CD4-positive, alpha-beta T cell (primary cell): ENCODE results near the gene CMSS1. TPM values are rescaled to one million over a fixed set of nuclear protein-coding genes. Genes with fewer than 3 reads are reported as not detected.

ENCODE experiments used
- ATAC-seq: fragments of 200-7000 bp; cut with Tn5 transposase; one replicate; pipeline ENCODE4 v1.10.0; 2022; ENCODE audit warnings: mild to moderate bottlenecking; ENCODE audit not compliant: poor library complexity
- CTCF ChIA-PET: fragments of 350-600 bp; sonication (Branson Sonifier 250); formaldehyde crosslinking; loops from one replicate; lab custom pipeline; 2021; ENCODE audit warnings: antibody characterized with exemption, inconsistent platforms; lab: Charles Lee
- POLR2A ChIA-PET: fragments of 350-600 bp; sonication (Branson Sonifier 250); formaldehyde crosslinking; loops from one replicate; lab custom pipeline; 2021; ENCODE audit warnings: antibody characterized with exemption, inconsistent platforms; lab: Charles Lee
- DNase-seq, 14 experiments: peaks; one replicate each; pipeline ENCODE4 v3.0.0-alpha.2; 2013 to 2020; ENCODE audit warnings: mixed read lengths in 2 of 14
- H3K27ac ChIP-seq, 2 donors: one replicate each; pipeline versions ENCODE4 v1.5.1 to v1.7.0; 2013; ENCODE audit warnings: low read length in 2 of 2, low read depth in 1 of 2, mild to moderate bottlenecking in 1 of 2
- H3K27me3 ChIP-seq, 2 experiments: 1 replicate in 1 of 2; 2 replicates in 1 of 2; pipeline versions ENCODE4 v1.6.1 to v1.7.0; 2013; ENCODE audit warnings: low read length in 2 of 2, control low read depth in 1 of 2, mild to moderate bottlenecking in 1 of 2, moderate library complexity in 1 of 2; ENCODE audit not compliant: insufficient read depth in 2 of 2, control insufficient read depth in 1 of 2
- H3K36me3 ChIP-seq: one replicate; pipeline ENCODE4 v1.6.1; 2013; ENCODE audit warnings: low read length, control low read depth; ENCODE audit not compliant: insufficient read depth
- H3K4me1 ChIP-seq: one replicate; pipeline ENCODE4 v1.6.1; 2013; ENCODE audit warnings: low read length, control low read depth; ENCODE audit not compliant: insufficient read depth
- H3K4me3 ChIP-seq: one replicate; pipeline ENCODE4 v1.5.1; 2013; ENCODE audit warnings: mild to moderate bottlenecking, low read length, moderate library complexity
- H3K9me3 ChIP-seq, 2 experiments: 1 replicate in 1 of 2; 2 replicates in 1 of 2; pipeline versions ENCODE4 v1.6.1 to v1.7.0; 2013; ENCODE audit warnings: low read length in 2 of 2, mild to moderate bottlenecking in 2 of 2, control low read depth in 1 of 2, moderate library complexity in 1 of 2; ENCODE audit not compliant: control insufficient read depth in 1 of 2, insufficient read depth in 1 of 2
- H3K27ac Mint-ChIP-seq: one replicate; pipeline ENCODE4 v1.8.0; 2020; ENCODE audit warnings: mixed read lengths
- H3K27me3 Mint-ChIP-seq: one replicate; pipeline ENCODE4 v1.8.0; 2021; ENCODE audit warnings: mixed read lengths
- H3K36me3 Mint-ChIP-seq: one replicate; pipeline ENCODE4 v1.8.0; 2021; ENCODE audit warnings: low read depth, mixed read lengths
- H3K4me1 Mint-ChIP-seq: one replicate; pipeline ENCODE4 v1.8.0; 2021; ENCODE audit warnings: low read depth, mixed read lengths
- H3K4me3 Mint-ChIP-seq: one replicate; pipeline ENCODE4 v1.8.0; 2020; ENCODE audit warnings: mild to moderate bottlenecking, mixed read lengths
- H3K9me3 Mint-ChIP-seq: one replicate; pipeline ENCODE4 v1.8.0; 2020; ENCODE audit warnings: mixed read lengths
- intact Hi-C, 2 experiments: fragments of 100-400 bp; cut with DNase I in 1 of 2; cut with micrococcal nuclease in 1 of 2; formaldehyde crosslinking; loops; one replicate each; pipeline versions ENCODE4 v1.15.1 to v1.9.0; 2023 to 2025; cut with DNase I, micrococcal nuclease
- total RNA-seq, 174 experiments: library from RNA in 2 of 174; stranded (reverse) in 2 of 174; gene quantifications; one replicate each; pipeline ENCODE4 v1.2.3 and lab custom pipeline; 2021 to 2026
- TF ChIP-seq, protein P1 (sequence below): fragments of 200-600 bp; IDR thresholded peaks from one replicate; pipeline ENCODE4 v1.8.0; 2022; ENCODE audit warnings: antibody characterized with exemption, mild to moderate bottlenecking

Gene CMSS1
- total RNA-seq, 2 experiments from 2014 or later = 12.2 TPM

DNA sequence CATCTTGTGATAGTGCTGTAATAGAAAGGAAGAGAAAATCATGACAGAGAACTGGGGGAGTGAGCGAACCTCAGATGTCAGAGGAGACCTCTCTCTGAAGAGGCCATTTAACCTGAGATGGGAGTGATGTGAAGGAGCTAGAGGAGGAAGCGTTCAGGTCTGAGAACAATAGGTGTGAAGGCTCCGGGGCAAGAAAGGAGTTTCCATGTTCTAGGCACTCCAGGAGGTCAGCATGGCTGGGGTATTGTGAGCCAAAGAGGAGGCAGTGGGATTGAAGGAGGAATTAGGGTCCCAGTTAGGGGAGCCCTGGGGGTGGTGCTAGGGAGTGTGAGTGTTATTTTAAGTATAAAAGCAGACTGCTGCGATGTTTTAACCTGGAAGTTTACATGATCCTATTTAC lies 305.4 kb downstream of the CMSS1 start:
- Mint-ChIP-seq H3K27me3 (no peaks in the 10 kb centered on the region), H3K27ac (no peak overlapping the region), H3K4me1 (no peaks in the 10 kb centered on the region), H3K9me3 (no peaks in the 10 kb centered on the region), H3K36me3 (no peaks in the 10 kb centered on the region), H3K4me3 (no peak overlapping the region)
- H3K27me3 ChIP-seq = no peaks in the 10 kb centered on the region
- intact Hi-C loops = no loop called here
- no peak overlapping the region for H3K27ac ChIP-seq
- DNase-seq (no peak), ATAC-seq (no peak)
- no peak overlapping the region for H3K4me3 ChIP-seq
- peaks cover 0 to 4% of the 10 kb centered on the region in 2 experiments for H3K9me3 ChIP-seq
- no peaks in the 10 kb centered on the region for H3K4me1 ChIP-seq
- ChIA-PET CTCF (no interaction called here), POLR2A (no interaction called here)
- TF ChIP-seq, protein P1, sequence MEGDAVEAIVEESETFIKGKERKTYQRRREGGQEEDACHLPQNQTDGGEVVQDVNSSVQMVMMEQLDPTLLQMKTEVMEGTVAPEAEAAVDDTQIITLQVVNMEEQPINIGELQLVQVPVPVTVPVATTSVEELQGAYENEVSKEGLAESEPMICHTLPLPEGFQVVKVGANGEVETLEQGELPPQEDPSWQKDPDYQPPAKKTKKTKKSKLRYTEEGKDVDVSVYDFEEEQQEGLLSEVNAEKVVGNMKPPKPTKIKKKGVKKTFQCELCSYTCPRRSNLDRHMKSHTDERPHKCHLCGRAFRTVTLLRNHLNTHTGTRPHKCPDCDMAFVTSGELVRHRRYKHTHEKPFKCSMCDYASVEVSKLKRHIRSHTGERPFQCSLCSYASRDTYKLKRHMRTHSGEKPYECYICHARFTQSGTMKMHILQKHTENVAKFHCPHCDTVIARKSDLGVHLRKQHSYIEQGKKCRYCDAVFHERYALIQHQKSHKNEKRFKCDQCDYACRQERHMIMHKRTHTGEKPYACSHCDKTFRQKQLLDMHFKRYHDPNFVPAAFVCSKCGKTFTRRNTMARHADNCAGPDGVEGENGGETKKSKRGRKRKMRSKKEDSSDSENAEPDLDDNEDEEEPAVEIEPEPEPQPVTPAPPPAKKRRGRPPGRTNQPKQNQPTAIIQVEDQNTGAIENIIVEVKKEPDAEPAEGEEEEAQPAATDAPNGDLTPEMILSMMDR = no peak
- H3K36me3 ChIP-seq = no peaks in the 10 kb centered on the region

DNA sequence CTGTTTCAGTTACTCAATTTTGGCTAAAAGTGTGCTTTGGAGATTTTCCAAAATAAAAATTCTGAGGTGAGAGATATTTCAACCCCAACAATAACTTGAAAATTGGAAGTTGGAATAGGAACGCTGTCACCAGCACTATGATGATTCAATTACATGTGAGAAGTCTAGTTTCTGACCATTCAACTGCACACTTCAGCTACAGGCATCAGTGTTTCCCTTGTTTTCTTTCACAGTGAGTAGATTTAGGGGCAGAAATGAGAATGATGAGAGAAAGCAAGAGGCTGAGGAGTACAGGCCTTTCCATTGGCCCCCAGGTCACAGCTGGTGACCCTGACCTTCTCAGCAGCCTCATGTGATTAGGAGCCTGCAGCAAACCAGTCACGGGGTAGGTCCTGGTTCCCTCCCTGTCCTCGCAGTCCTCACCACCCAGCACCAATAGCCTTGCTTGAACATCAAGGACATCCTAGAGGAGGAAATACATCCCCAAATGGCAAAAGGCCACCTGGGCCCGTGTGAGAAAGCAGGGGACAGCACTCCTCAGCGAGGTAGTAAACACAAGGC lies 306.6 kb downstream of the CMSS1 start:
- POLR2A ChIA-PET = no interaction called here
- intact Hi-C loops = no loop called here

DNA sequence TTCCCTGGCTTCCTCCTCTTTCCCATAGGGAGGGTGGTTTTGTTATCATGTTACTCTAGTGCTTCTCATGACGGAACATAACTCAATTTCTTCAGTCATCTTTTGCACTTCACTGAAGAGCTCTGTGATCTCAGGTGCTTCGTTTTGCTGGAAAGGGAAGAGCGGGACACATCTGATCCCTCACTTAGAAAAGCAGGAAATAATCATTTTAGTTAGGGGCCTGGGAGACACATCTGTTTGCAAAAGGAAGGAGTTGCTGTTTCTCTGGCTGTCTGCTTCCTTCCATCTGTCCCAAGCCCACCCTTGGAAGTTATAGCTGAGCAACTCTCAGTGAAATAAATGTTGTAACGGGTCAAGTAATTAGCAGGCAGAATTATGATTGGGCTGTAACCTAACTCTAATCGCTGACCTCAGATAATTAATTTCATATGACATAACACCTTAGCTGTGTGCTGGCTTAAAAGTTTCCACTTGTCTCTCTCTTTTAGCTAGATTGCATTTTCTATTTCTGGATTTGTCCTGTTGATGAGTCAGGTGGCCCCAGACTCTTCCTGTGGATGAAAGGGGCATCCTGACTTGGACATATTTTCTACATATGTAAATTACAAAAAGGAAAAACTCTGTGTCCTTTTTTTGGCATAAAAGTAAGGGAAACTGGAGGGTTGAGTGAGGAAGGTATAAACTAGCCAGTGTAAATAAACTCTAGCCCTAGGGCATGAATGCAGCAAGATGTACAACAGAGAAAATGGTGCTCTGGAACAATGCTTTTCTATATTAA lies 307.7 kb downstream of the CMSS1 start:
- H3K4me1 ChIP-seq = no peaks in the 10 kb centered on the region
- no peaks in the 10 kb centered on the region for H3K36me3 ChIP-seq
- CTCF ChIA-PET = interaction anchor here (1.2 kb wide), 1 partner anchor 24 kb away, joined by 3 read pairs; no protein-coding TSS in a partner anchor
- TF ChIP-seq, protein P1 = no peak
- intact Hi-C loops = no loop called here
- H3K4me3 Mint-ChIP-seq = no peak overlapping the region
- no peak overlapping the region for H3K27ac ChIP-seq
- H3K27me3 ChIP-seq = no peaks in the 10 kb centered on the region
- POLR2A ChIA-PET = no interaction called here
- no peaks in the 10 kb centered on the region for H3K27me3 Mint-ChIP-seq
- H3K9me3 Mint-ChIP-seq = no peaks in the 10 kb centered on the region
- no peaks in the 10 kb centered on the region for H3K4me1 Mint-ChIP-seq
- H3K36me3 Mint-ChIP-seq = no peaks in the 10 kb centered on the region
- H3K9me3 ChIP-seq = peaks cover 0 to 4% of the 10 kb centered on the region in 2 experiments
- DNase-seq (no peak), ATAC-seq (no peak)
- no peak overlapping the region for H3K27ac Mint-ChIP-seq
- no peak overlapping the region for H3K4me3 ChIP-seq

More for the DNA sequence above, 306.6 kb downstream of the CMSS1 start:
- DNase-seq (no peak), ATAC-seq (no peak)
- Histone ChIP-seq H3K4me1 (no peaks in the 10 kb centered on the region), H3K9me3 (peaks cover 0 to 4% of the 10 kb centered on the region in 2 experiments), H3K36me3 (no peaks in the 10 kb centered on the region), H3K27me3 (no peaks in the 10 kb centered on the region), H3K27ac (no peak overlapping the region), H3K4me3 (no peak overlapping the region)
- H3K27me3 Mint-ChIP-seq = no peaks in the 10 kb centered on the region
- H3K9me3 Mint-ChIP-seq = no peaks in the 10 kb centered on the region
- TF ChIP-seq, protein P1 = no peak
- no peak overlapping the region for H3K27ac Mint-ChIP-seq
- no peaks in the 10 kb centered on the region for H3K36me3 Mint-ChIP-seq
- H3K4me1 Mint-ChIP-seq = no peaks in the 10 kb centered on the region
- H3K4me3 Mint-ChIP-seq = no peak overlapping the region
- CTCF ChIA-PET = no interaction called here
